ENCODE data around the gene KITLG.

- TF ChIP-seq TAF1 (IDR thresholded peaks at IDR 0.05; ENCODE audit: low read depth) = no peak
- TF ChIP-seq CREB1 (IDR thresholded peaks at IDR 0.05; ENCODE audit: low read depth) = no peak
- no peak for TF ChIP-seq USF1 (IDR thresholded peaks at IDR 0.05)
- no peak for TF ChIP-seq TCF12 (IDR thresholded peaks at IDR 0.05; ENCODE audit: low read depth)
- no peak for TF ChIP-seq MAX (IDR thresholded peaks at IDR 0.05)
- no peak for TF ChIP-seq YY1 (IDR thresholded peaks at IDR 0.05; ENCODE audit: low read depth)
- no peak for TF ChIP-seq NFIC (IDR thresholded peaks at IDR 0.05)
- TF ChIP-seq EGR1 (IDR thresholded peaks at IDR 0.05) = no peak
- no peak for TF ChIP-seq RAD21 (IDR thresholded peaks at IDR 0.05; ENCODE audit: low read depth)
- no peak for TF ChIP-seq ZBTB7A (IDR thresholded peaks at IDR 0.05; ENCODE audit: low read depth)
- TF ChIP-seq REST (IDR thresholded peaks at IDR 0.05; ENCODE audit: low read depth) = no peak
- no peak for TF ChIP-seq CEBPB (IDR thresholded peaks at IDR 0.05)
These were observed 130.1 kb downstream of the KITLG start for GRCh38 chr12:88450136-88450535.

Measured in Ishikawa (cell line).